OCI-LY1 (cell line): Measurements from ENCODE around the gene ZNF502.

Experiments used
- H2AFZ ChIP-seq: fragments of 200-600 bp; sonication (generic), shearing (Covaris generic); 2 replicates; pipeline ENCODE4 v1.6.0; 2014; ENCODE audit warnings: antibody characterized with exemption, mild to moderate bottlenecking, low read length
- H3F3A ChIP-seq: fragments of 200-600 bp; sonication (generic), shearing (Covaris generic); 2 replicates; pipeline ENCODE4 v1.6.0; 2014; ENCODE audit warnings: mild to moderate bottlenecking, antibody characterized with exemption, low read length, moderate library complexity; ENCODE audit not compliant: insufficient read depth
- H3K27ac ChIP-seq: fragments of 200-600 bp; sonication (generic); 2 replicates; pipeline ENCODE4 v1.5.1; 2014; ENCODE audit warnings: low read length, mixed run types, mild to moderate bottlenecking, low read depth; ENCODE audit not compliant: poor library complexity, severe bottlenecking
- H3K27me3 ChIP-seq: fragments of 200-600 bp; sonication (generic); 2 replicates; pipeline ENCODE4 v1.6.0; 2014; ENCODE audit warnings: antibody characterized with exemption, mild to moderate bottlenecking, low read length, moderate library complexity; ENCODE audit not compliant: insufficient read depth
- H3K36me3 ChIP-seq: fragments of 200-600 bp; sonication (generic); 2 replicates; pipeline ENCODE4 v1.6.1; 2014; ENCODE audit warnings: mild to moderate bottlenecking, antibody characterized with exemption, low read length, moderate library complexity, mixed read lengths; ENCODE audit not compliant: insufficient read depth
- H3K4me1 ChIP-seq: fragments of 200-600 bp; sonication (generic); 2 replicates; pipeline ENCODE4 v1.5.1; 2014; ENCODE audit warnings: mild to moderate bottlenecking, low read length, moderate library complexity; ENCODE audit not compliant: insufficient read depth, severe bottlenecking
- H3K4me2 ChIP-seq: fragments of 200-600 bp; sonication (generic), shearing (Covaris generic); 2 replicates; pipeline ENCODE4 v1.6.1; 2014; ENCODE audit warnings: low read length
- H3K4me3 ChIP-seq: fragments of 200-600 bp; sonication (generic); 2 replicates; pipeline ENCODE4 v1.5.1; 2014; ENCODE audit warnings: low read length, low read depth, mild to moderate bottlenecking, mixed read lengths; ENCODE audit not compliant: poor library complexity, severe bottlenecking
- H3K79me2 ChIP-seq: fragments of 200-600 bp; shearing (Covaris generic); 2 replicates; pipeline ENCODE4 v1.6.1; 2016; ENCODE audit warnings: mixed run types, low read length, mixed read lengths; ENCODE audit not compliant: insufficient read depth
- H3K9ac ChIP-seq: fragments of 200-600 bp; sonication (generic), shearing (Covaris generic); 2 replicates; pipeline ENCODE4 v1.6.1; 2014; ENCODE audit warnings: mild to moderate bottlenecking, low read length, mixed read lengths
- H3K9me2 ChIP-seq: fragments of 200-600 bp; sonication (generic), shearing (Covaris generic); 2 replicates; pipeline ENCODE4 v1.6.1; 2014; ENCODE audit warnings: low read depth, mild to moderate bottlenecking, low read length, mixed read lengths
- H3K9me3 ChIP-seq: fragments of 200-600 bp; shearing (Covaris generic); 2 replicates; pipeline ENCODE4 v1.6.1; 2014; ENCODE audit warnings: low read length, mixed read lengths
- H4K20me1 ChIP-seq: fragments of 200-600 bp; sonication (generic), shearing (Covaris generic); 2 replicates; pipeline ENCODE4 v1.6.0; 2016; ENCODE audit warnings: mild to moderate bottlenecking, low read length; ENCODE audit not compliant: insufficient read depth
- EZH2 ChIP-seq: fragments of 200-600 bp; sonication (generic), shearing (Covaris generic); IDR thresholded peaks from 2 replicates; pipeline ENCODE4 v1.8.0; 2017; ENCODE audit warnings: borderline replicate concordance, mixed run types, mild to moderate bottlenecking, antibody characterized with exemption, low read length, moderate library complexity, mixed read lengths
- TF ChIP-seq, protein P1 (sequence below): fragments of 200-600 bp; sonication (generic), shearing (Covaris generic); IDR thresholded peaks from 2 replicates; pipeline ENCODE4 v1.5.1; 2017; ENCODE audit warnings: mild to moderate bottlenecking, antibody characterized with exemption, low read length, moderate library complexity, mixed read lengths

ZNF502 gene

DNA sequence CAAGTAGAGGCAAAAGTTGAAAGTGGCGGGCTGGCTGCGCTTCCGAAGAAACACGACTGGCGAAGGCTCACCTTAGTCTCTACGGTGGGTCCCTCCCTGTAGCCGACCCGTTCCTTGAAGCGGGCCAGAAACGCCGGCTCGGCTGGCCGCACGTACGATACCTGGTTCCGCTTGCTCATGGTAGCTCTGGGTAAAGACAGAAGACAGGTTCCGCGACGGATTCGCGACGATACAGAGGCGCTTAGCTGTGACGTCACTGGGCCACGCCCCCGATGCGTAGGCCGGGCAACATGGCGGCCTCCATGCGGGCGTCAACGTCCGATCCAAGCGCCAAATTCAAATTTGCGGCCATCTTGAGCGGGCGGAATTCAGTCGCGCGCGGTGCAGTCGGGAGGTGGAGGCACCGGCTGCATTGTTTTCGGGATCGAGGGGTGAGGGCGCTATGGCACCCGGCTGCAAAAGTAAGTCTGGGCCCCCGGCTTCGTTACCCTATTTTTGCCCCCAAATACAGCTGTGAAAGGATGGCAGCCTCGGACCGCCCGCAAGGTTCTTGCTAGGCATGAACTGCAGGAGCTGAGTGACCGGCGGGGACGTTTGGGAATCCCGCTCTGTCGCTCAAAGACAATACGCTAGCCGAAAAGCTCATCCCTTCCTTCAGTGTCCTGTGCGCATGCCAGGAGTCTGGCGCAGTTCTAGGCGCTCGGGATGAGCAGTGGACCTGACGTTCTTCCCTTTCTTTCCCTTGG, 49.1 kb downstream of the ZNF502 start, which contains the start of the genes KIAA1143 and KIF15:
KIAA1143 (minus strand) TSS at position 196 of the 746 bp plus-strand sequence; CDS start at position 179, 17 bp downstream.
KIF15 (plus strand) TSS at position 371 of the 746 bp plus-strand sequence; CDS start at position 443, 72 bp downstream.
- peaks cover 28% of the 10 kb centered on the region for H3K9me3 ChIP-seq
- peak within 1 kb of the TSS; percentile 82 for H3K4me2 ChIP-seq
- H3K4me1 ChIP-seq: peaks cover 11% of the 10 kb centered on the region
- peak within 1 kb of the TSS; percentile 32 for H2AFZ ChIP-seq
- peak within 1 kb of the TSS; percentile 95 for H3K4me3 ChIP-seq
- no peaks in the 10 kb centered on the region for H3F3A ChIP-seq
- H3K36me3 ChIP-seq: peaks cover 67% of the 10 kb centered on the region
- TF ChIP-seq EZH2: no peak
- TF ChIP-seq, protein P1, sequence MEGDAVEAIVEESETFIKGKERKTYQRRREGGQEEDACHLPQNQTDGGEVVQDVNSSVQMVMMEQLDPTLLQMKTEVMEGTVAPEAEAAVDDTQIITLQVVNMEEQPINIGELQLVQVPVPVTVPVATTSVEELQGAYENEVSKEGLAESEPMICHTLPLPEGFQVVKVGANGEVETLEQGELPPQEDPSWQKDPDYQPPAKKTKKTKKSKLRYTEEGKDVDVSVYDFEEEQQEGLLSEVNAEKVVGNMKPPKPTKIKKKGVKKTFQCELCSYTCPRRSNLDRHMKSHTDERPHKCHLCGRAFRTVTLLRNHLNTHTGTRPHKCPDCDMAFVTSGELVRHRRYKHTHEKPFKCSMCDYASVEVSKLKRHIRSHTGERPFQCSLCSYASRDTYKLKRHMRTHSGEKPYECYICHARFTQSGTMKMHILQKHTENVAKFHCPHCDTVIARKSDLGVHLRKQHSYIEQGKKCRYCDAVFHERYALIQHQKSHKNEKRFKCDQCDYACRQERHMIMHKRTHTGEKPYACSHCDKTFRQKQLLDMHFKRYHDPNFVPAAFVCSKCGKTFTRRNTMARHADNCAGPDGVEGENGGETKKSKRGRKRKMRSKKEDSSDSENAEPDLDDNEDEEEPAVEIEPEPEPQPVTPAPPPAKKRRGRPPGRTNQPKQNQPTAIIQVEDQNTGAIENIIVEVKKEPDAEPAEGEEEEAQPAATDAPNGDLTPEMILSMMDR: peak; percentile 36; the same call in 1 of the 2 replicates
- no peaks in the 10 kb centered on the region for H3K27me3 ChIP-seq
- H3K9ac ChIP-seq: peak within 1 kb of the TSS; percentile 94
- no peaks in the 10 kb centered on the region for H3K9me2 ChIP-seq
- H4K20me1 ChIP-seq: no peaks in the 10 kb centered on the region
- peaks cover 54% of the 10 kb centered on the region for H3K79me2 ChIP-seq
- peak within 1 kb of the TSS; percentile 56 for H3K27ac ChIP-seq

DNA sequence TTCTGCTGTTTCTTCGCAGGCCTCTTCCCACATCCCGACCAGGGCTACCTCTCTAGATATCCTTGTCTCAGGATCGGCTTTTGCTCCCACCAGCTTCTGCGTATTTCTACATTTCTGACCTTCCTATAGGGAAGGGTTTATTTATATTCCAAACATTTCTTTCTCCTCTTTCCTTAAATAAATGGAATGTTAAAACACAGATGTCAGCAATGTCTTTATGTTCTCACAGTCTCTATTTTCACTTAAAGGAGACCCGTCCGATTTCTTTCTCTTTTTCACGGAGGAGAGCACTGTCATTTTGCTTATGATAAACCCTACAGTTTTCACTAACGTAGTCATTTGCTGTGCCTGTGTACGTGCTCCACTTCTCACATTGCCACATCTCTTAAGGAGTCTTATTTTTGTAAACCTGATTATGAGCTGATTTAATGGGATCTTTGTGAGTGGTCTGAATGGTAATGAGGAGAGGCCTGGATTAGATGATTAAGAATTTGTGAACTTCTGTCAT, 49.8 kb downstream of the ZNF502 start:
- Histone ChIP-seq H3K9ac (peak overlapping the region; percentile 94), H3K4me1 (peaks cover 11% of the 10 kb centered on the region), H3K4me3 (peak overlapping the region; percentile 95), H3K36me3 (peaks cover 65% of the 10 kb centered on the region), H3K9me3 (peaks cover 24% of the 10 kb centered on the region), H3K9me2 (no peaks in the 10 kb centered on the region), H2AFZ (peak overlapping the region; percentile 32; the same call in 1 of the 2 replicates), H3F3A (no peaks in the 10 kb centered on the region), H3K79me2 (peaks cover 57% of the 10 kb centered on the region), H4K20me1 (no peaks in the 10 kb centered on the region), H3K27me3 (no peaks in the 10 kb centered on the region), H3K4me2 (peak overlapping the region; percentile 82), H3K27ac (peak overlapping the region; percentile 56)
- TF ChIP-seq, protein P1: no peak
- no peak for TF ChIP-seq EZH2

DNA sequence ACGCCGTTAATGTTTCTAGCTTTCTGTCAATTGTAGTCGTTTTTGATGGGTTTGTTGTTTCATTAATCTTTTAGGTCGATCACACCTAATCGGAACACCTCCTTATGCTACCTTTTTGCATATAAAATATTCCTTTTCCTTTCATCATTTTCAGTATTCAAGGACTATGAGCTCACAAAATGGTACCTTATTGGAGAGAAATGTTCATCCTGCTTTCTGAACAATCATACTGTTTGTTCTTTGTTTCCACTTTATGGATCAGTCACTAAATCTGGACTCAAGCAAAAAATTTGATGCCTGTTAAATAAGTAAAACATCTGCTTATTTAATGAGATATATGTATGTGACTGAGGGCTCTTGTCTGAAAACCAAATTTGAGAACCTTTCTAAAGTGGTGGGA, 50.2 kb downstream of the ZNF502 start:
- no peaks in the 10 kb centered on the region for H4K20me1 ChIP-seq
- H3K4me2 ChIP-seq: peak overlapping the region; percentile 82
- peak overlapping the region; percentile 56 for H3K27ac ChIP-seq
- H3K27me3 ChIP-seq: no peaks in the 10 kb centered on the region
- H3K4me1 ChIP-seq: peaks cover 11% of the 10 kb centered on the region
- no peaks in the 10 kb centered on the region for H3F3A ChIP-seq
- peak overlapping the region; percentile 94 for H3K9ac ChIP-seq
- TF ChIP-seq, protein P1: no peak
- no peak for TF ChIP-seq EZH2
- no peak overlapping the region for H2AFZ ChIP-seq
- peak overlapping the region; percentile 95 for H3K4me3 ChIP-seq
- no peaks in the 10 kb centered on the region for H3K9me2 ChIP-seq
- peaks cover 59% of the 10 kb centered on the region for H3K79me2 ChIP-seq
- peaks cover 65% of the 10 kb centered on the region for H3K36me3 ChIP-seq
- peaks cover 19% of the 10 kb centered on the region for H3K9me3 ChIP-seq
